Liver (tissue), 9 donors: ENCODE results near the gene THUMPD1. TPM values are rescaled to one million over a fixed set of nuclear protein-coding genes. Genes with fewer than 3 reads are reported as not detected.

Source experiments
- DNase-seq: peaks from one replicate; pipeline ENCODE4 v3.0.0-alpha.2; 2017; ENCODE audit warnings: low spot score
- H3K27ac ChIP-seq, 2 donors: one replicate each; pipeline ENCODE4 v1.7.0; 2013; ENCODE audit warnings: inconsistent platforms in 2 of 2, low read length in 2 of 2, control low read depth in 1 of 2, low read depth in 1 of 2, mild to moderate bottlenecking in 1 of 2
- H3K27me3 ChIP-seq, 4 donors: one replicate each; pipeline versions ENCODE4 v1.6.1 to v1.7.0; 2013; ENCODE audit warnings: low read length in 3 of 4, inconsistent platforms in 1 of 4, mild to moderate bottlenecking in 1 of 4, moderate library complexity in 1 of 4; ENCODE audit not compliant: control insufficient read depth in 4 of 4, insufficient read depth in 4 of 4
- H3K36me3 ChIP-seq, 4 donors: one replicate each; pipeline versions ENCODE4 v1.6.1 to v1.7.0; 2013; ENCODE audit warnings: low read length in 3 of 4, mild to moderate bottlenecking in 3 of 4, low read depth in 1 of 4, moderate library complexity in 1 of 4; ENCODE audit not compliant: control insufficient read depth in 4 of 4, insufficient read depth in 3 of 4
- H3K4me1 ChIP-seq, 4 donors: one replicate each; pipeline versions ENCODE4 v1.6.1 to v1.7.0; 2013; ENCODE audit warnings: low read length in 3 of 4, mild to moderate bottlenecking in 3 of 4, moderate library complexity in 1 of 4; ENCODE audit not compliant: control insufficient read depth in 4 of 4, insufficient read depth in 4 of 4
- H3K4me3 ChIP-seq, 3 donors: one replicate each; pipeline versions ENCODE4 v1.6.1 to v1.7.0; 2013; ENCODE audit warnings: low read length in 3 of 3, control low read depth in 1 of 3, low read depth in 1 of 3, mild to moderate bottlenecking in 1 of 3
- H3K9ac ChIP-seq, 2 donors: one replicate each; pipeline ENCODE4 v1.7.0; 2013; ENCODE audit warnings: low read length in 2 of 2, mild to moderate bottlenecking in 2 of 2, moderate library complexity in 2 of 2, control low read depth in 1 of 2, low read depth in 1 of 2
- H3K9me3 ChIP-seq, 4 donors: one replicate each; pipeline versions ENCODE4 v1.6.1 to v1.7.0; 2013; ENCODE audit warnings: low read length in 3 of 4; ENCODE audit not compliant: control insufficient read depth in 4 of 4
- EGR1 ChIP-seq, 2 donors: IDR thresholded peaks; 2 replicates each; pipeline ENCODE4 v1.6.1; 2016 to 2018; ENCODE audit warnings: antibody characterized with exemption in 2 of 2, low read depth in 2 of 2
- FOXA1 ChIP-seq: IDR thresholded peaks from 2 replicates; pipeline ENCODE4 v1.6.1; 2016; ENCODE audit warnings: antibody characterized with exemption
- FOXA2 ChIP-seq: IDR thresholded peaks from 2 replicates; pipeline ENCODE4 v1.6.1; 2016; ENCODE audit warnings: antibody characterized with exemption
- GABPA ChIP-seq, 2 donors: IDR thresholded peaks in 1 of 2; conservative IDR thresholded peaks in 1 of 2; 2 replicates each; pipeline ENCODE4 v1.6.1; 2016; ENCODE audit warnings: antibody characterized with exemption in 2 of 2, mild to moderate bottlenecking in 1 of 2, moderate library complexity in 1 of 2
- HNF4A ChIP-seq, 2 donors: conservative IDR thresholded peaks; 2 replicates each; pipeline ENCODE4 v1.6.1; 2016; ENCODE audit warnings: antibody characterized with exemption in 2 of 2, mild to moderate bottlenecking in 2 of 2
- HNF4G ChIP-seq: IDR thresholded peaks from 2 replicates; pipeline ENCODE4 v1.6.1; 2016; ENCODE audit warnings: antibody characterized with exemption
- JUND ChIP-seq, 2 donors: IDR thresholded peaks; 2 replicates each; pipeline ENCODE4 v1.6.1; 2016; ENCODE audit warnings: antibody characterized with exemption in 2 of 2
- NR2F2 ChIP-seq: IDR thresholded peaks from 2 replicates; pipeline ENCODE4 v1.6.1; 2016; ENCODE audit warnings: antibody characterized with exemption
- RAD21 ChIP-seq, 2 donors: IDR thresholded peaks; 2 replicates each; pipeline ENCODE4 v1.6.1; 2016; ENCODE audit warnings: antibody characterized with exemption in 2 of 2, mild to moderate bottlenecking in 2 of 2
- RXRA ChIP-seq, 2 donors: IDR thresholded peaks; 2 replicates each; pipeline ENCODE4 v1.6.1; 2017 to 2018; ENCODE audit warnings: antibody characterized with exemption in 2 of 2, mild to moderate bottlenecking in 1 of 2
- SP1 ChIP-seq: IDR thresholded peaks from 2 replicates; pipeline ENCODE4 v1.6.1; 2018; ENCODE audit warnings: antibody characterized with exemption, mild to moderate bottlenecking
- TAF1 ChIP-seq: conservative IDR thresholded peaks from 2 replicates; pipeline ENCODE4 v1.6.1; 2016; ENCODE audit warnings: antibody characterized with exemption, mild to moderate bottlenecking
- YY1 ChIP-seq: IDR thresholded peaks from 2 replicates; pipeline ENCODE4 v1.6.1; 2016; ENCODE audit warnings: antibody characterized with exemption, mild to moderate bottlenecking
- WGBS: extraction: QIAGEN DNeasy Blood & Tissue Kit; methylation state at CpG from one replicate; pipeline ENCODE4 v1.1.7; 2013; 5-methylcytosine and 5-hydroxymethylcytosine counted together
- polyA plus RNA-seq, 2 donors: library from polyadenylated mRNA; stranded (reverse) in 1 of 2; unstranded in 1 of 2; fragments of 200-250 nt in 1 of 2; fragments of >200 nt in 1 of 2; fragmentation: Nextera tagmentation in 1 of 2; extraction: Ambion mirVana in 1 of 2; gene quantifications; one replicate each; pipeline versions ENCODE4 v1.2.1 to v1.2.3, GENCODE V29; 2013 to 2015
- total RNA-seq, 2 donors: library from RNA; depleted of rRNA; stranded (reverse); fragments of >200 nt; gene quantifications; one replicate each; pipeline ENCODE4 v1.2.3, GENCODE V29; 2014
- TF ChIP-seq, protein P1 (sequence below): IDR thresholded peaks from 2 replicates; pipeline ENCODE4 v1.6.1; 2016; ENCODE audit warnings: antibody characterized with exemption, mild to moderate bottlenecking
- TF ChIP-seq, protein P2 (sequence below): IDR thresholded peaks from 2 replicates; pipeline ENCODE4 v1.6.1; 2016; ENCODE audit warnings: antibody characterized with exemption
- TF ChIP-seq, protein P3 (sequence below): IDR thresholded peaks from 2 replicates; pipeline ENCODE4 v1.6.1; 2016; ENCODE audit warnings: antibody characterized with exemption
- TF ChIP-seq, protein P4 (sequence below): IDR thresholded peaks from 2 replicates; pipeline ENCODE4 v1.6.1; 2016; ENCODE audit warnings: antibody characterized with exemption
- TF ChIP-seq, protein P5 (sequence below): fragments of 150-350 bp; IDR thresholded peaks from 2 replicates; pipeline ENCODE4 v1.5.1; 2017; ENCODE audit warnings: improper control_type of control experiment, low read depth, low read length; ENCODE audit not compliant: missing input control
- donor health status: healthy.
- donor health status: healthy.
- donor health status: healthy.
- donor health status: healthy.
- donor health status: healthy.

Gene THUMPD1
- total and polyA plus RNA-seq, 4 donors, result 10.1 to 42.8 (median 26.8) TPM

DNA sequence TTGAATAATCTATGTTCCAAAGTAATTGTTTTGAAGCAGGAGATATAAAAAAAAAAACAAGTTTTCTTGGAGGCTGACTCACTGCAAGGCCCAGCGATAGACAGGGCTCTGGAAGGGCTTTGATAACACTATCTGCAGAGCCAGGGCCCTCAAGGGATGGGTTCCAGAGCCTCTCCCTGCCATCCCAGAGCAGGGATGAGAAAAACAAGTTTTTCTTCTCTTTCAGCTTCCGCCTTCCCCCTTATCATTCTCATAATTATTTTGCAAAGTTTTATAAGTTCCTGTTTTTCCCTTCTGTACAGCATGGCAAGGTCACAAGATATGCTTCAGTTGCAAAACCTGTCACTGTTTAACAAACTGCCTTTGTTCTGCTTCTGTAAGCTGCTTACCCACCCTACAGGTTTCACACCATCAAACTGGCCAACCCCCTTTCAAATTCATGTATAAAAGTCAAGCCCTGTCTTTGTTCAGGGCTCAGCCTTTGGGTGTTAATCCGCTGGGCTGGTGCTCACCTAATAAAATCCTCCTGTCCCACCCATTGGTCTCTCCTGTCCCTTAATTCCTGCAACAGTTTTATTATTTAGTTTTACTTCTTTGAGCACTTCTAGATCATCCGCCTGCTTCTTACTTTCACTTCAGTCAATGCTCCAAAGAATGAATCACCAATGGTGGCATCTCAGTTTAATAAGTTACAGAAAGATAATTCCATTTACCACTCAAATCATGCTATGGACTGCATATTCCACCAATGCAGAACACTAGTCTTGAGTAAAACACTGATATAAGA is 5.6 kb upstream of the THUMPD1 start:
- no peak for TF ChIP-seq NR2F2
- TF ChIP-seq SP1, result no peak
- TF ChIP-seq GABPA (IDR thresholded peaks at IDR 0.05 in 1 of 2, conservative IDR thresholded peaks at IDR 0.05 in 1 of 2), result no peak
- TF ChIP-seq, protein P1, sequence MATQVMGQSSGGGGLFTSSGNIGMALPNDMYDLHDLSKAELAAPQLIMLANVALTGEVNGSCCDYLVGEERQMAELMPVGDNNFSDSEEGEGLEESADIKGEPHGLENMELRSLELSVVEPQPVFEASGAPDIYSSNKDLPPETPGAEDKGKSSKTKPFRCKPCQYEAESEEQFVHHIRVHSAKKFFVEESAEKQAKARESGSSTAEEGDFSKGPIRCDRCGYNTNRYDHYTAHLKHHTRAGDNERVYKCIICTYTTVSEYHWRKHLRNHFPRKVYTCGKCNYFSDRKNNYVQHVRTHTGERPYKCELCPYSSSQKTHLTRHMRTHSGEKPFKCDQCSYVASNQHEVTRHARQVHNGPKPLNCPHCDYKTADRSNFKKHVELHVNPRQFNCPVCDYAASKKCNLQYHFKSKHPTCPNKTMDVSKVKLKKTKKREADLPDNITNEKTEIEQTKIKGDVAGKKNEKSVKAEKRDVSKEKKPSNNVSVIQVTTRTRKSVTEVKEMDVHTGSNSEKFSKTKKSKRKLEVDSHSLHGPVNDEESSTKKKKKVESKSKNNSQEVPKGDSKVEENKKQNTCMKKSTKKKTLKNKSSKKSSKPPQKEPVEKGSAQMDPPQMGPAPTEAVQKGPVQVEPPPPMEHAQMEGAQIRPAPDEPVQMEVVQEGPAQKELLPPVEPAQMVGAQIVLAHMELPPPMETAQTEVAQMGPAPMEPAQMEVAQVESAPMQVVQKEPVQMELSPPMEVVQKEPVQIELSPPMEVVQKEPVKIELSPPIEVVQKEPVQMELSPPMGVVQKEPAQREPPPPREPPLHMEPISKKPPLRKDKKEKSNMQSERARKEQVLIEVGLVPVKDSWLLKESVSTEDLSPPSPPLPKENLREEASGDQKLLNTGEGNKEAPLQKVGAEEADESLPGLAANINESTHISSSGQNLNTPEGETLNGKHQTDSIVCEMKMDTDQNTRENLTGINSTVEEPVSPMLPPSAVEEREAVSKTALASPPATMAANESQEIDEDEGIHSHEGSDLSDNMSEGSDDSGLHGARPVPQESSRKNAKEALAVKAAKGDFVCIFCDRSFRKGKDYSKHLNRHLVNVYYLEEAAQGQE, result no peak
- no peak for TF ChIP-seq RAD21 (IDR thresholded peaks at IDR 0.05)
- TF ChIP-seq JUND (IDR thresholded peaks at IDR 0.05), result no peak
- TF ChIP-seq, protein P2, sequence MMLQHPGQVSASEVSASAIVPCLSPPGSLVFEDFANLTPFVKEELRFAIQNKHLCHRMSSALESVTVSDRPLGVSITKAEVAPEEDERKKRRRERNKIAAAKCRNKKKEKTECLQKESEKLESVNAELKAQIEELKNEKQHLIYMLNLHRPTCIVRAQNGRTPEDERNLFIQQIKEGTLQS, result no peak
- TF ChIP-seq, protein P3, sequence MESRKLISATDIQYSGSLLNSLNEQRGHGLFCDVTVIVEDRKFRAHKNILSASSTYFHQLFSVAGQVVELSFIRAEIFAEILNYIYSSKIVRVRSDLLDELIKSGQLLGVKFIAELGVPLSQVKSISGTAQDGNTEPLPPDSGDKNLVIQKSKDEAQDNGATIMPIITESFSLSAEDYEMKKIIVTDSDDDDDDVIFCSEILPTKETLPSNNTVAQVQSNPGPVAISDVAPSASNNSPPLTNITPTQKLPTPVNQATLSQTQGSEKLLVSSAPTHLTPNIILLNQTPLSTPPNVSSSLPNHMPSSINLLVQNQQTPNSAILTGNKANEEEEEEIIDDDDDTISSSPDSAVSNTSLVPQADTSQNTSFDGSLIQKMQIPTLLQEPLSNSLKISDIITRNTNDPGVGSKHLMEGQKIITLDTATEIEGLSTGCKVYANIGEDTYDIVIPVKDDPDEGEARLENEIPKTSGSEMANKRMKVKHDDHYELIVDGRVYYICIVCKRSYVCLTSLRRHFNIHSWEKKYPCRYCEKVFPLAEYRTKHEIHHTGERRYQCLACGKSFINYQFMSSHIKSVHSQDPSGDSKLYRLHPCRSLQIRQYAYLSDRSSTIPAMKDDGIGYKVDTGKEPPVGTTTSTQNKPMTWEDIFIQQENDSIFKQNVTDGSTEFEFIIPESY, result no peak
- TF ChIP-seq TAF1, result no peak
- no peak for TF ChIP-seq EGR1 (IDR thresholded peaks at IDR 0.05; ENCODE audit: low read depth in 2 of 2)
- TF ChIP-seq, protein P4, sequence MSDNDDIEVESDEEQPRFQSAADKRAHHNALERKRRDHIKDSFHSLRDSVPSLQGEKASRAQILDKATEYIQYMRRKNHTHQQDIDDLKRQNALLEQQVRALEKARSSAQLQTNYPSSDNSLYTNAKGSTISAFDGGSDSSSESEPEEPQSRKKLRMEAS, result no peak
- TF ChIP-seq RXRA (IDR thresholded peaks at IDR 0.05), result no peak
- no peak for TF ChIP-seq HNF4A (conservative IDR thresholded peaks at IDR 0.05)
- no peak for TF ChIP-seq FOXA2
- TF ChIP-seq HNF4G, result no peak
- TF ChIP-seq FOXA1, result no peak
- TF ChIP-seq YY1, result no peak
- TF ChIP-seq, protein P5, sequence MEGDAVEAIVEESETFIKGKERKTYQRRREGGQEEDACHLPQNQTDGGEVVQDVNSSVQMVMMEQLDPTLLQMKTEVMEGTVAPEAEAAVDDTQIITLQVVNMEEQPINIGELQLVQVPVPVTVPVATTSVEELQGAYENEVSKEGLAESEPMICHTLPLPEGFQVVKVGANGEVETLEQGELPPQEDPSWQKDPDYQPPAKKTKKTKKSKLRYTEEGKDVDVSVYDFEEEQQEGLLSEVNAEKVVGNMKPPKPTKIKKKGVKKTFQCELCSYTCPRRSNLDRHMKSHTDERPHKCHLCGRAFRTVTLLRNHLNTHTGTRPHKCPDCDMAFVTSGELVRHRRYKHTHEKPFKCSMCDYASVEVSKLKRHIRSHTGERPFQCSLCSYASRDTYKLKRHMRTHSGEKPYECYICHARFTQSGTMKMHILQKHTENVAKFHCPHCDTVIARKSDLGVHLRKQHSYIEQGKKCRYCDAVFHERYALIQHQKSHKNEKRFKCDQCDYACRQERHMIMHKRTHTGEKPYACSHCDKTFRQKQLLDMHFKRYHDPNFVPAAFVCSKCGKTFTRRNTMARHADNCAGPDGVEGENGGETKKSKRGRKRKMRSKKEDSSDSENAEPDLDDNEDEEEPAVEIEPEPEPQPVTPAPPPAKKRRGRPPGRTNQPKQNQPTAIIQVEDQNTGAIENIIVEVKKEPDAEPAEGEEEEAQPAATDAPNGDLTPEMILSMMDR, result no peak
- Histone ChIP-seq H3K9ac (no peak overlapping the region), H3K4me3 (no peak overlapping the region), H3K36me3 (no peaks in the 10 kb centered on the region), H3K27ac (no peak overlapping the region), H3K9me3 (no peaks in the 10 kb centered on the region), H3K4me1 (peaks cover 0 to 13% (median 11%) of the 10 kb centered on the region in 4 donors), H3K27me3 (no peaks in the 10 kb centered on the region)
- WGBS, result 80% methylated on average over 4 of the region's 4 CpGs
- DNase-seq, result no peak
